Lower leg skin (tissue), 4 donors: Measurements from ENCODE around the gene OR4C13. TPM values are rescaled to one million over a fixed set of nuclear protein-coding genes. Genes with fewer than 3 reads are reported as not detected.
"Not testable (repeated sequence)": the region's sequence is repeated elsewhere in the genome, so short reads cannot be mapped to it uniquely, and the experiment has no call there.

ENCODE experiments used
- DNase-seq, 2 donors: peaks; one replicate each; pipeline ENCODE4 v3.0.0-alpha.2; 2019; ENCODE audit warnings: low spot score in 2 of 2
- H3K4me3 ChIP-seq: fragments of 200-600 bp; sonication (generic); 2 replicates; pipeline ENCODE4 v1.5.1; 2017; ENCODE audit warnings: mild to moderate bottlenecking, low read depth; ENCODE audit not compliant: poor library complexity, severe bottlenecking
- CTCF ChIP-seq, 3 donors: fragments of 450-650 bp; IDR thresholded peaks; one replicate each; pipeline ENCODE4 v1.5.1; 2016; ENCODE audit warnings: antibody characterized with exemption in 3 of 3, mild to moderate bottlenecking in 3 of 3, moderate library complexity in 2 of 3
- POLR2A ChIP-seq, 2 donors: fragments of 450-650 bp; IDR thresholded peaks; one replicate each; pipeline ENCODE4 v1.6.1; 2016 to 2017; ENCODE audit warnings: antibody characterized with exemption in 2 of 2, mild to moderate bottlenecking in 1 of 2, moderate library complexity in 1 of 2
- WGBS, 2 donors: methylation state at CpG; one replicate each; pipeline ENCODE4 v1.1.5; 2018; 5-methylcytosine and 5-hydroxymethylcytosine counted together
- intact Hi-C: fragments of 100-400 bp; cut with DNase I; formaldehyde crosslinking; loops from one replicate; pipeline ENCODE4 v1.15.0; 2023; ENCODE audit warnings: low total_unique reads
- total RNA-seq, 4 donors: library from RNA; depleted of rRNA; stranded (reverse); fragments of >200 nt; gene quantifications; one replicate each; pipeline ENCODE4 v1.1.0, GENCODE V29; 2016

The OR4C13 gene
- not detected for total RNA-seq

- WGBS, 2 donors, result 36 to 88% methylated on average over 1 of the region's 1 CpG
- intact Hi-C loops, result no loop called here
- no peak within 1 kb of the TSS for H3K4me3 ChIP-seq
- TF ChIP-seq POLR2A (IDR thresholded peaks at IDR 0.05) (no peak), CTCF (IDR thresholded peaks at IDR 0.05) (no peak)
- DNase-seq, result no peak
These were observed at the start of gene OR4C13 for GRCh38 chr11:49952091-49952490. TSS of gene OR4C13 (plus strand) at chr11:49952391. CDS start at chr11:49952423, 32 bp downstream.

- WGBS, 2 donors, result 83 to 86% methylated on average over 13 of the region's 13 CpGs
- intact Hi-C loops, DNase-seq, H3K4me3 ChIP-seq: not testable (repeated sequence)
These were observed 40.7 kb upstream of the OR4C13 start for GRCh38 chr11:49911516-49911915.

GRCh38 chr11:49948701-49949100, 3.5 kb upstream of the OR4C13 start:
- DNase-seq, H3K4me3 ChIP-seq, intact Hi-C loops: not testable (repeated sequence)
- WGBS, 2 donors, result 48 to 75% methylated on average over 1 of the region's 1 CpG

GRCh38 chr11:49973439-49973838, 21.2 kb downstream of the OR4C13 start:
- DNase-seq, H3K4me3 ChIP-seq, intact Hi-C loops: not testable (repeated sequence)
- 89 to 92% methylated on average over 4 of the region's 4 CpGs for WGBS, 2 donors

- intact Hi-C loops, DNase-seq: not testable (repeated sequence)
- 49 to 54% methylated on average over 1 of the region's 1 CpG for WGBS, 2 donors
These were observed 30.2 kb downstream of the OR4C13 start, which contains the start of gene OR4C12 for GRCh38 chr11:49982435-49982834. TSS of gene OR4C12 (minus strand) at chr11:49982535. CDS start at chr11:49982501, 34 bp downstream.

GRCh38 chr11:49995565-49995964, 43.4 kb downstream of the OR4C13 start:
- intact Hi-C loops, result no loop called here
- WGBS, 2 donors, result 44 to 54% methylated on average over 6 of the region's 6 CpGs
- DNase-seq, result no peak
- no peak overlapping the region for H3K4me3 ChIP-seq
- TF ChIP-seq POLR2A (IDR thresholded peaks at IDR 0.05) (no peak), CTCF (IDR thresholded peaks at IDR 0.05) (no peak)

More at GRCh38 chr11:49982435-49982834, 30.2 kb downstream of the OR4C13 start, which contains the start of gene OR4C12:
- H3K4me3 ChIP-seq, result not testable (repeated sequence)

Other genes starting within 250 kb of the OR4C13 start
- not detected for gene OR4C12, start 30.1 kb downstream of the OR4C13 start, total RNA-seq
- gene OR4C45, start 80.5 kb downstream of the OR4C13 start, total RNA-seq, result not detected